Raji (cell line): ENCODE measurements around the gene DGKI.

Experiments
- POLR2A ChIP-seq: IDR thresholded peaks from 2 replicates; pipeline ENCODE4 v1.6.1; 2011; ENCODE audit warnings: low read depth, low read length, control low read depth; ENCODE audit not compliant: insufficient read depth

The DGKI gene

GRCh38 chr7:137337902-137338301, 508.9 kb downstream of the DGKI start:
- TF ChIP-seq POLR2A: no peak

- TF ChIP-seq POLR2A: no peak
These were observed 511.0 kb downstream of the DGKI start for GRCh38 chr7:137335814-137336213.

GRCh38 chr7:137331378-137331777, 515.4 kb downstream of the DGKI start:
- no peak for TF ChIP-seq POLR2A
